IMR-90 (cell line): ENCODE data around the gene SLC16A14. TPM values are rescaled to one million over a fixed set of nuclear protein-coding genes. Genes with fewer than 3 reads are reported as not detected.

Source experiments
- ATAC-seq: fragments of 200-7000 bp; cut with Tn5 transposase; 2 replicates; pipeline ENCODE4 v1.9.1; 2020; ENCODE audit warnings: low read depth, mild to moderate bottlenecking, moderate library complexity
- BruUV-seq: library from RNA; stranded (reverse); fragments of 400-500 nt; replicated peaks from 2 replicates; lab custom pipeline; 2021; lab: Mats Ljungman, UMichigan
- CTCF ChIA-PET: fragments of 300-600 bp; formaldehyde crosslinking; extraction: SDS; loops from one replicate; lab custom pipeline; 2021; ENCODE audit warnings: antibody characterized with exemption; lab: Yijun Ruan, JAX
- POLR2A ChIA-PET: fragments of 300-600 bp; sonication (Branson Sonifier 250); formaldehyde crosslinking; loops from one replicate; lab custom pipeline; 2022; ENCODE audit warnings: antibody characterized with exemption; ENCODE audit not compliant: unreplicated experiment; lab: Charles Lee
- DNase-seq: peaks from one replicate; pipeline ENCODE4 v3.0.0; 2013
- H2AFZ ChIP-seq: replicated peaks from 2 replicates; pipeline ENCODE3; 2013; ENCODE audit warnings: low read length, mild to moderate bottlenecking; ENCODE audit not compliant: poor library complexity
- H2AK5ac ChIP-seq: 2 replicates; pipeline ENCODE4 v1.6.1; 2013; ENCODE audit warnings: low read depth, low read length, inconsistent platforms
- H2AK9ac ChIP-seq: replicated peaks from 2 replicates; pipeline ENCODE3; 2013; ENCODE audit warnings: mild to moderate bottlenecking, low read depth, low read length, moderate library complexity; ENCODE audit not compliant: poor library complexity
- H2BK120ac ChIP-seq: 2 replicates; pipeline ENCODE4 v1.6.1; 2013; ENCODE audit warnings: low read depth, low read length, inconsistent platforms
- H2BK15ac ChIP-seq: 3 replicates; pipeline ENCODE4 v1.6.1; 2013; ENCODE audit warnings: low read depth, low read length, inconsistent platforms
- H2BK20ac ChIP-seq: 2 replicates; pipeline ENCODE4 v1.6.1; 2013; ENCODE audit warnings: low read depth, mild to moderate bottlenecking, inconsistent platforms, low read length, moderate library complexity
- H2BK5ac ChIP-seq: 2 replicates; pipeline ENCODE4 v1.6.1; 2013; ENCODE audit warnings: mild to moderate bottlenecking, low read depth, low read length, inconsistent platforms; ENCODE audit not compliant: poor library complexity, severe bottlenecking
- H3K14ac ChIP-seq: replicated peaks from 2 replicates; pipeline ENCODE4 v1.6.1; 2013; ENCODE audit warnings: low read depth, low read length, inconsistent platforms
- H3K18ac ChIP-seq: 2 replicates; pipeline ENCODE4 v1.6.1; 2013; ENCODE audit warnings: low read depth, low read length, control low read depth
- H3K23ac ChIP-seq: 2 replicates; pipeline ENCODE4 v1.6.1; 2013; ENCODE audit warnings: low read depth, low read length, inconsistent platforms
- H3K27ac ChIP-seq: 2 replicates; pipeline ENCODE4 v1.5.1; 2013; ENCODE audit warnings: mild to moderate bottlenecking, control low read depth, low read length; ENCODE audit not compliant: insufficient read depth
- H3K27me3 ChIP-seq: 2 replicates; pipeline ENCODE4 v1.6.1; 2013; ENCODE audit warnings: low read length; ENCODE audit not compliant: control insufficient read depth, insufficient read depth
- H3K36me3 ChIP-seq: 2 replicates; pipeline ENCODE4 v1.6.1; 2013; ENCODE audit warnings: low read length, mixed read lengths; ENCODE audit not compliant: control insufficient read depth, insufficient read depth
- H3K4ac ChIP-seq: 2 replicates; pipeline ENCODE4 v1.6.1; 2013; ENCODE audit warnings: low read depth, low read length, inconsistent platforms
- H3K4me1 ChIP-seq: 2 replicates; pipeline ENCODE4 v1.6.1; 2013; ENCODE audit warnings: low read length, mixed read lengths; ENCODE audit not compliant: control insufficient read depth, insufficient read depth
- H3K4me2 ChIP-seq: 2 replicates; pipeline ENCODE4 v1.6.1; 2013; ENCODE audit warnings: low read depth, mild to moderate bottlenecking, control low read depth, low read length, moderate library complexity
- H3K4me3 ChIP-seq: 2 replicates; pipeline ENCODE4 v1.5.1; 2013; ENCODE audit warnings: low read depth, mild to moderate bottlenecking, control low read depth, low read length, moderate library complexity; ENCODE audit not compliant: insufficient read depth
- H3K56ac ChIP-seq: 2 replicates; pipeline ENCODE4 v1.6.1; 2013; ENCODE audit warnings: low read length, inconsistent platforms; ENCODE audit not compliant: insufficient read depth; ENCODE audit errors: extremely low read depth
- H3K79me1 ChIP-seq, 2 experiments: 2 replicates each; pipeline ENCODE4 v1.6.1; 2013; ENCODE audit warnings: low read length in 2 of 2, inconsistent platforms in 1 of 2, low read depth in 1 of 2
- H3K9ac ChIP-seq: 2 replicates; pipeline ENCODE4 v1.6.1; 2013; ENCODE audit warnings: low read depth, low read length, control low read depth
- H3K9me1 ChIP-seq: 2 replicates; pipeline ENCODE4 v1.6.1; 2013; ENCODE audit warnings: low read length, inconsistent platforms; ENCODE audit not compliant: insufficient read depth
- H3K9me3 ChIP-seq: 2 replicates; pipeline ENCODE4 v1.6.1; 2013; ENCODE audit warnings: low read length; ENCODE audit not compliant: control insufficient read depth, insufficient read depth
- H4K20me1 ChIP-seq: 2 replicates; pipeline ENCODE4 v1.6.1; 2013; ENCODE audit warnings: low read length, inconsistent platforms; ENCODE audit not compliant: insufficient read depth
- H4K5ac ChIP-seq: 2 replicates; pipeline ENCODE4 v1.6.1; 2013; ENCODE audit warnings: mild to moderate bottlenecking, low read depth, low read length, control low read depth
- H4K8ac ChIP-seq, 2 experiments: 2 replicates each; pipeline ENCODE4 v1.6.1; 2013; ENCODE audit warnings: low read depth in 2 of 2, low read length in 2 of 2, control low read depth in 1 of 2, inconsistent platforms in 1 of 2
- H4K91ac ChIP-seq: 2 replicates; pipeline ENCODE4 v1.6.1; 2013; ENCODE audit warnings: low read depth, low read length, inconsistent platforms; ENCODE audit not compliant: insufficient read depth
- BHLHE40 ChIP-seq: fragments of 150-350 bp; IDR thresholded peaks from 2 replicates; pipeline ENCODE4 v1.6.1; 2016; ENCODE audit warnings: mild to moderate bottlenecking, low read depth, low read length
- FOS ChIP-seq: fragments of 150-350 bp; IDR thresholded peaks from 2 replicates; pipeline ENCODE4 v1.6.1; 2016; ENCODE audit warnings: low read depth, low read length
- MAZ ChIP-seq: IDR thresholded peaks from 2 replicates; pipeline ENCODE4 v1.6.1; 2012; ENCODE audit warnings: low read depth, mild to moderate bottlenecking, low read length, improper control_type of control experiment, moderate library complexity, borderline replicate concordance
- NFE2L2 ChIP-seq: fragments of 150-350 bp; IDR thresholded peaks from 2 replicates; pipeline ENCODE4 v1.6.1; 2016; ENCODE audit warnings: low read depth, mild to moderate bottlenecking, low read length
- POLR2A ChIP-seq: IDR thresholded peaks from 2 replicates; pipeline ENCODE4 v1.6.1; 2012; ENCODE audit warnings: mild to moderate bottlenecking, low read depth, low read length
- RAD21 ChIP-seq: IDR thresholded peaks from 2 replicates; pipeline ENCODE4 v1.6.1; 2012; ENCODE audit warnings: low read length, improper control_type of control experiment
- RCOR1 ChIP-seq: IDR thresholded peaks from 2 replicates; pipeline ENCODE4 v1.6.1; 2012; ENCODE audit warnings: mild to moderate bottlenecking, low read length, improper control_type of control experiment; ENCODE audit not compliant: insufficient replicate concordance
- RFX5 ChIP-seq: IDR thresholded peaks from 2 replicates; pipeline ENCODE4 v1.8.0; 2012; ENCODE audit warnings: low read depth, mild to moderate bottlenecking, low read length, moderate library complexity
- SMC3 ChIP-seq: fragments of 150-350 bp; IDR thresholded peaks from 2 replicates; pipeline ENCODE4 v1.6.1; 2016; ENCODE audit warnings: low read depth, mild to moderate bottlenecking, antibody characterized with exemption, low read length, moderate library complexity
- WGBS, 2 experiments: methylation state at CpG; one replicate each; pipeline versions ENCODE4 v1.1.5 to v1.1.7; 2013; ENCODE audit warnings: missing lambda C conversion rate in 2 of 2; ENCODE audit not compliant: insufficient read length in 1 of 2; ENCODE audit errors: extremely low coverage in 2 of 2; 5-methylcytosine and 5-hydroxymethylcytosine counted together
- dilution Hi-C: fragments of 300-500 bp; cut with HindIII; formaldehyde crosslinking; loops from one replicate; pipeline ENCODE4 v1.14.3; 2018; ENCODE audit warnings: low sequenced_read_pairs; ENCODE audit not compliant: unreplicated experiment
- in situ Hi-C: fragments of 300-500 bp; cut with MboI; formaldehyde crosslinking; loops from 3 replicates; pipeline ENCODE4 v1.14.3; 2019; ENCODE audit warnings: low sequenced_read_pairs, inconsistent platforms, mixed read lengths
- intact Hi-C: fragments of 100-400 bp; cut with micrococcal nuclease; formaldehyde crosslinking; loops from 2 replicates; pipeline ENCODE4 v1.10.0; 2022
- polyA plus RNA-seq, 3 experiments: library from polyadenylated mRNA; depleted of rRNA; stranded (reverse); fragments of >200 nt; gene quantifications; 2 replicates each; pipeline ENCODE4 v1.2.3, GENCODE V29; 2012; ENCODE audit warnings: low replicate concordance in 1 of 3
- total RNA-seq: library from RNA; depleted of rRNA; stranded (reverse); fragments of >200 nt; gene quantifications from 2 replicates; pipeline ENCODE4 v1.2.3, GENCODE V29; 2012
- TF ChIP-seq, protein P1 (sequence below): fragments of 150-350 bp; IDR thresholded peaks from 2 replicates; pipeline ENCODE4 v1.6.1; 2016; ENCODE audit warnings: low read depth, mild to moderate bottlenecking, low read length, moderate library complexity, borderline replicate concordance

Gene SLC16A14
- total and polyA plus RNA-seq, 2 of the 4 experiments (the other 2 are of a cell fraction) = 0.79 to 0.90 TPM

DNA sequence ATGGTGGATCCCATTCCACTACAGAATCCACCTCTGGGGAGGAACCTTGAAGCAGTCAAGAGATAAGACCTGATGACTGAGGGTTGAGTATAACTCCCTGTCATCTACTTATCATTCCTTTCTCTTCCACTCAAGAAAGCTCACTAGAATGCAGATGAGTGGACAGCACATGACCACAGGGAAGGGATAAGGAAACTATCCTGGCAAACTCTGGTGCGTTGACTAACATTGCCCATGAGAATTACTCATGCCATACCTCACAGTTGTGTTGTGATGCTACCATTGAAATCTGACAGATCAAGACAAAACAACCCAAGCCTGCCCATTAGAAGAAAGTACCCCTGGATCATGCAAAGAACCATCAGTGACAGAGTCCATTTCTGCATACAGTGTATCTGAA, 26.5 kb downstream of the SLC16A14 start:
- H3K56ac ChIP-seq = no peak overlapping the region
- no peak for DNase-seq

More for the DNA sequence above, 26.5 kb downstream of the SLC16A14 start:
- Histone ChIP-seq H4K8ac (no peak overlapping the region), H3K23ac (no peak overlapping the region), H4K91ac (no peak overlapping the region), H3K36me3 (no peaks in the 10 kb centered on the region), H4K20me1 (no peaks in the 10 kb centered on the region), H2BK15ac (no peak overlapping the region), H3K27me3 (no peaks in the 10 kb centered on the region), H3K27ac (no peak overlapping the region), H2BK20ac (no peak overlapping the region), H3K4ac (no peak overlapping the region), H3K4me2 (no peak overlapping the region), H3K14ac (no peak overlapping the region), H3K9me1 (no peaks in the 10 kb centered on the region), H2BK120ac (no peak overlapping the region), H3K4me1 (no peaks in the 10 kb centered on the region), H2BK5ac (no peak overlapping the region), H2AK5ac (no peak overlapping the region), H4K5ac (no peak overlapping the region), H2AK9ac (no peak overlapping the region), H3K79me1 (no peaks in the 10 kb centered on the region), H3K18ac (no peak overlapping the region), H3K4me3 (no peak overlapping the region), H2AFZ (no peak overlapping the region), H3K9me3 (no peaks in the 10 kb centered on the region), H3K9ac (no peak overlapping the region)
- intact Hi-C loops (no loop called here), dilution Hi-C loops (no loop called here), in situ Hi-C loops (no loop called here)
- WGBS, 2 experiments = 100% methylated on average over 1 of the region's 1 CpG; no CpG with 5 or more reads in 1 of the 2 experiments
- no peak for TF ChIP-seq BHLHE40
- no peak for TF ChIP-seq RCOR1
- no peak for TF ChIP-seq SMC3
- TF ChIP-seq FOS = no peak
- TF ChIP-seq NFE2L2 = no peak
- no peak for TF ChIP-seq RFX5
- no peak for TF ChIP-seq RAD21
- TF ChIP-seq POLR2A = no peak
- no peak for TF ChIP-seq MAZ
- TF ChIP-seq, protein P1, sequence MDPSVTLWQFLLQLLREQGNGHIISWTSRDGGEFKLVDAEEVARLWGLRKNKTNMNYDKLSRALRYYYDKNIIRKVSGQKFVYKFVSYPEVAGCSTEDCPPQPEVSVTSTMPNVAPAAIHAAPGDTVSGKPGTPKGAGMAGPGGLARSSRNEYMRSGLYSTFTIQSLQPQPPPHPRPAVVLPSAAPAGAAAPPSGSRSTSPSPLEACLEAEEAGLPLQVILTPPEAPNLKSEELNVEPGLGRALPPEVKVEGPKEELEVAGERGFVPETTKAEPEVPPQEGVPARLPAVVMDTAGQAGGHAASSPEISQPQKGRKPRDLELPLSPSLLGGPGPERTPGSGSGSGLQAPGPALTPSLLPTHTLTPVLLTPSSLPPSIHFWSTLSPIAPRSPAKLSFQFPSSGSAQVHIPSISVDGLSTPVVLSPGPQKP = no peak
- ChIA-PET CTCF (no interaction called here), POLR2A (no interaction called here)
- BruUV-seq = no TSS peak
- ATAC-seq = no peak
